Osteoblast (primary cell): ENCODE results near the gene ADPRM. TPM values are rescaled to one million over a fixed set of nuclear protein-coding genes. Genes with fewer than 3 reads are reported as not detected.

ENCODE experiments used
- DNase-seq: peaks from one replicate; pipeline ENCODE4 v3.0.0; 2011; ENCODE audit warnings: low spot score, mixed read lengths; ENCODE audit not compliant: insufficient read length; ENCODE audit errors: missing footprints
- H2AFZ ChIP-seq: 2 replicates; pipeline ENCODE4 v1.6.0; 2011; ENCODE audit warnings: mild to moderate bottlenecking, low read length
- H3K27ac ChIP-seq: 2 replicates; pipeline ENCODE4 v1.5.1; 2011; ENCODE audit warnings: mild to moderate bottlenecking, low read depth, low read length, moderate library complexity
- H3K27me3 ChIP-seq: 2 replicates; pipeline ENCODE4 v1.6.0; 2012; ENCODE audit warnings: mild to moderate bottlenecking, control low read depth, inconsistent platforms, low read length, moderate library complexity; ENCODE audit not compliant: insufficient read depth
- H3K36me3 ChIP-seq: 2 replicates; pipeline ENCODE4 v1.5.1; 2011; ENCODE audit warnings: mild to moderate bottlenecking, low read length, control low read depth, moderate library complexity; ENCODE audit not compliant: insufficient read depth
- H3K4me1 ChIP-seq: 2 replicates; pipeline ENCODE4 v1.5.1; 2011; ENCODE audit warnings: mild to moderate bottlenecking, low read length, control low read depth, moderate library complexity; ENCODE audit not compliant: insufficient read depth
- H3K4me2 ChIP-seq: 2 replicates; pipeline ENCODE4 v1.6.0; 2011; ENCODE audit warnings: mild to moderate bottlenecking, low read length; ENCODE audit not compliant: insufficient read depth
- H3K4me3 ChIP-seq: fragments of 200-600 bp; sonication (generic); 3 replicates; pipeline ENCODE4 v1.5.1; 2012; ENCODE audit warnings: mild to moderate bottlenecking, low read length, inconsistent platforms; ENCODE audit not compliant: insufficient read depth
- H3K79me2 ChIP-seq: 2 replicates; pipeline ENCODE4 v1.6.0; 2012; ENCODE audit warnings: mild to moderate bottlenecking, low read length, control low read depth, inconsistent platforms; ENCODE audit not compliant: insufficient read depth
- H3K9me3 ChIP-seq: 2 replicates; pipeline ENCODE4 v1.5.1; 2011; ENCODE audit warnings: low read depth, low read length, control low read depth
- H4K20me1 ChIP-seq: 2 replicates; pipeline ENCODE4 v1.6.0; 2012; ENCODE audit warnings: mild to moderate bottlenecking, low read length, control low read depth; ENCODE audit not compliant: insufficient read depth
- total RNA-seq: library from RNA; depleted of rRNA; stranded (reverse); fragments of >200 nt; gene quantifications from 2 replicates; pipeline ENCODE4 v1.2.3, GENCODE V29; 2012
- TF ChIP-seq, protein P1 (sequence below): IDR thresholded peaks from 2 replicates; pipeline ENCODE4 v1.5.1; 2011; ENCODE audit warnings: mild to moderate bottlenecking, low read depth, low read length, moderate library complexity; ENCODE audit errors: extremely low read depth

The ADPRM gene
- total RNA-seq = 17.4 and 22.1 TPM in 2 replicates

- Histone ChIP-seq H3K27me3 (no peaks in the 10 kb centered on the region), H3K27ac (peak within 1 kb of the TSS; percentile 74), H3K36me3 (peaks cover 28% of the 10 kb centered on the region), H3K4me3 (peak within 1 kb of the TSS; percentile 80), H2AFZ (peak within 1 kb of the TSS; percentile 75), H3K4me2 (peak within 1 kb of the TSS; percentile 87), H3K4me1 (peaks cover 15% of the 10 kb centered on the region), H3K9me3 (no peaks in the 10 kb centered on the region), H3K79me2 (peaks cover 74% of the 10 kb centered on the region), H4K20me1 (no peaks in the 10 kb centered on the region)
- peak; percentile 96 for DNase-seq
- TF ChIP-seq, protein P1, sequence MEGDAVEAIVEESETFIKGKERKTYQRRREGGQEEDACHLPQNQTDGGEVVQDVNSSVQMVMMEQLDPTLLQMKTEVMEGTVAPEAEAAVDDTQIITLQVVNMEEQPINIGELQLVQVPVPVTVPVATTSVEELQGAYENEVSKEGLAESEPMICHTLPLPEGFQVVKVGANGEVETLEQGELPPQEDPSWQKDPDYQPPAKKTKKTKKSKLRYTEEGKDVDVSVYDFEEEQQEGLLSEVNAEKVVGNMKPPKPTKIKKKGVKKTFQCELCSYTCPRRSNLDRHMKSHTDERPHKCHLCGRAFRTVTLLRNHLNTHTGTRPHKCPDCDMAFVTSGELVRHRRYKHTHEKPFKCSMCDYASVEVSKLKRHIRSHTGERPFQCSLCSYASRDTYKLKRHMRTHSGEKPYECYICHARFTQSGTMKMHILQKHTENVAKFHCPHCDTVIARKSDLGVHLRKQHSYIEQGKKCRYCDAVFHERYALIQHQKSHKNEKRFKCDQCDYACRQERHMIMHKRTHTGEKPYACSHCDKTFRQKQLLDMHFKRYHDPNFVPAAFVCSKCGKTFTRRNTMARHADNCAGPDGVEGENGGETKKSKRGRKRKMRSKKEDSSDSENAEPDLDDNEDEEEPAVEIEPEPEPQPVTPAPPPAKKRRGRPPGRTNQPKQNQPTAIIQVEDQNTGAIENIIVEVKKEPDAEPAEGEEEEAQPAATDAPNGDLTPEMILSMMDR = peak; percentile 36
These were observed at the start of gene ADPRM, which contains the start of gene SCO1 for GRCh38 chr17:10697092-10698081. ADPRM (plus strand) TSS chr17:10697594; CDS start chr17:10704927, 7,333 bp downstream. SCO1 (minus strand) TSS chr17:10697533; CDS start chr17:10697507, 26 bp downstream.

GRCh38 chr17:10648381-10648780, 49.0 kb upstream of the ADPRM start:
- Histone ChIP-seq H3K4me3 (no peak overlapping the region), H3K4me2 (no peak overlapping the region), H3K9me3 (no peaks in the 10 kb centered on the region), H3K27ac (no peak overlapping the region), H4K20me1 (no peaks in the 10 kb centered on the region), H2AFZ (no peak overlapping the region), H3K36me3 (peaks cover 3% of the 10 kb centered on the region), H3K27me3 (no peaks in the 10 kb centered on the region), H3K79me2 (no peaks in the 10 kb centered on the region), H3K4me1 (no peaks in the 10 kb centered on the region)
- no peak for DNase-seq
- TF ChIP-seq, protein P1 = no peak

- Histone ChIP-seq H2AFZ (no peak overlapping the region), H3K27me3 (no peaks in the 10 kb centered on the region), H3K4me1 (no peaks in the 10 kb centered on the region), H3K4me2 (no peak overlapping the region), H3K36me3 (peaks cover 3% of the 10 kb centered on the region), H3K4me3 (no peak overlapping the region), H3K27ac (no peak overlapping the region), H3K79me2 (no peaks in the 10 kb centered on the region), H3K9me3 (no peaks in the 10 kb centered on the region), H4K20me1 (no peaks in the 10 kb centered on the region)
- TF ChIP-seq, protein P1 = no peak
- peak; percentile 84 for DNase-seq
These were observed 48.4 kb upstream of the ADPRM start for GRCh38 chr17:10648956-10649355.

- TF ChIP-seq, protein P1 = no peak
- DNase-seq = no peak
- peaks cover 3% of the 10 kb centered on the region for H3K36me3 ChIP-seq
- H3K79me2 ChIP-seq = no peaks in the 10 kb centered on the region
- H4K20me1 ChIP-seq = no peaks in the 10 kb centered on the region
- no peak overlapping the region for H3K27ac ChIP-seq
- no peak overlapping the region for H2AFZ ChIP-seq
- no peaks in the 10 kb centered on the region for H3K9me3 ChIP-seq
- no peak overlapping the region for H3K4me2 ChIP-seq
- no peaks in the 10 kb centered on the region for H3K27me3 ChIP-seq
- no peak overlapping the region for H3K4me3 ChIP-seq
- no peaks in the 10 kb centered on the region for H3K4me1 ChIP-seq
These were observed 47.8 kb upstream of the ADPRM start for GRCh38 chr17:10649602-10650001.
